Mucosa of descending colon (tissue), 3 donors: ENCODE results near the gene SAMD4A. TPM values are rescaled to one million over a fixed set of nuclear protein-coding genes. Genes with fewer than 3 reads are reported as not detected.
A peak's percentile ranks its signal among the peaks of the same experiment; 100 is the strongest.

Experiments
- ATAC-seq: fragments of 200-7000 bp; cut with Tn5 transposase; one replicate; pipeline ENCODE4 v1.9.1; 2020; ENCODE audit warnings: mild to moderate bottlenecking, moderate library complexity
- DNase-seq, 3 donors: peaks; one replicate each; pipeline ENCODE4 v3.0.0-alpha.2; 2020
- H3K36me3 ChIP-seq: fragments of 200-600 bp; one replicate; pipeline ENCODE4 v1.8.0; 2021; ENCODE audit warnings: low read depth, mild to moderate bottlenecking
- H3K4me1 ChIP-seq: fragments of 200-600 bp; one replicate; pipeline ENCODE4 v1.8.0; 2021; ENCODE audit warnings: low read depth, mild to moderate bottlenecking
- H3K4me3 ChIP-seq: fragments of 200-600 bp; one replicate; pipeline ENCODE4 v1.8.0; 2021; ENCODE audit warnings: mild to moderate bottlenecking
- H3K9me3 ChIP-seq: fragments of 200-600 bp; one replicate; pipeline ENCODE4 v1.8.0; 2021; ENCODE audit warnings: mild to moderate bottlenecking
- CTCF ChIP-seq: fragments of 200-600 bp; IDR thresholded peaks from one replicate; pipeline ENCODE4 v1.8.0; 2022; ENCODE audit warnings: antibody characterized with exemption, mild to moderate bottlenecking
- intact Hi-C, 2 donors: fragments of 100-400 bp; cut with DNase I in 1 of 2; cut with micrococcal nuclease in 1 of 2; formaldehyde crosslinking; loops; one replicate each; pipeline versions ENCODE4 v1.11.0 to v1.11.1; 2022; cut with DNase I, micrococcal nuclease
- total RNA-seq, 3 donors: library from RNA; stranded (reverse); fragmentation: NEBNext Ultra II Directional in 2 of 3; extraction: Animal tissue kit (Norgen Biotek cat#: 25700) in 2 of 3; gene quantifications; one replicate each; pipeline versions ENCODE4 v1.2.1 to v1.2.4, GENCODE V29; 2021 to 2023
- donor health status: DM: no; HTN: no; CAD: no; lungs with moderate emphysema.
- donor health status: DM: no; HTN: no; CAD: no.
- donor health status: DM: no; HTN: yes; CAD: no.

Gene SAMD4A
- total RNA-seq, 3 donors from 2014 or later = 14.7 to 82.1 (median 16.5) TPM

- TF ChIP-seq CTCF = no peak
- ATAC-seq (peak; percentile 29), DNase-seq (no peak)
- H3K4me3 ChIP-seq = no peak overlapping the region
- H3K9me3 ChIP-seq = no peaks in the 10 kb centered on the region
- H3K36me3 ChIP-seq = no peaks in the 10 kb centered on the region
- intact Hi-C loops = no loop called here
- H3K4me1 ChIP-seq = no peaks in the 10 kb centered on the region
Observed at GRCh38 chr14:54704768-54705167, 137.8 kb downstream of the SAMD4A start.

- ATAC-seq = no peak
- no peaks in the 10 kb centered on the region for H3K4me1 ChIP-seq
- intact Hi-C loops = no loop called here
Observed at GRCh38 chr14:54706769-54707168, 139.8 kb downstream of the SAMD4A start.

GRCh38 chr14:54708161-54708560 is 141.2 kb downstream of the SAMD4A start:
- H3K36me3 ChIP-seq = no peaks in the 10 kb centered on the region
- H3K4me3 ChIP-seq = no peak overlapping the region
- no peak for ATAC-seq
- H3K4me1 ChIP-seq = no peaks in the 10 kb centered on the region
- no peak for TF ChIP-seq CTCF
- no peaks in the 10 kb centered on the region for H3K9me3 ChIP-seq
- intact Hi-C loops = no loop called here
- DNase-seq = no peak

More at GRCh38 chr14:54706769-54707168, 139.8 kb downstream of the SAMD4A start:
- no peak for TF ChIP-seq CTCF
- H3K36me3 ChIP-seq = no peaks in the 10 kb centered on the region
- DNase-seq = no peak
- H3K4me3 ChIP-seq = no peak overlapping the region
- H3K9me3 ChIP-seq = no peaks in the 10 kb centered on the region

- H3K4me1 ChIP-seq = no peaks in the 10 kb centered on the region
- no peak for TF ChIP-seq CTCF
- no peaks in the 10 kb centered on the region for H3K9me3 ChIP-seq
- H3K36me3 ChIP-seq = no peaks in the 10 kb centered on the region
- intact Hi-C loops = no loop called here
- H3K4me3 ChIP-seq = no peak overlapping the region
- no peak for DNase-seq
- no peak for ATAC-seq
Observed at GRCh38 chr14:54708982-54709381, 142.1 kb downstream of the SAMD4A start.

- Histone ChIP-seq H3K4me3 (no peak overlapping the region), H3K4me1 (no peaks in the 10 kb centered on the region), H3K9me3 (no peaks in the 10 kb centered on the region), H3K36me3 (no peaks in the 10 kb centered on the region)
- intact Hi-C loops = no loop called here
- TF ChIP-seq CTCF = no peak
- ATAC-seq (no peak), DNase-seq (no peak)
Observed at GRCh38 chr14:54709444-54709843, 142.5 kb downstream of the SAMD4A start.

GRCh38 chr14:54709867-54710266 is 142.9 kb downstream of the SAMD4A start:
- DNase-seq (no peak), ATAC-seq (no peak)
- TF ChIP-seq CTCF = no peak
- Histone ChIP-seq H3K9me3 (no peaks in the 10 kb centered on the region), H3K4me1 (no peaks in the 10 kb centered on the region), H3K4me3 (no peak overlapping the region), H3K36me3 (no peaks in the 10 kb centered on the region)
- intact Hi-C loops = no loop called here
